ENCODE results near the gene SLC25A40. TPM values are rescaled to one million over a fixed set of nuclear protein-coding genes. Genes with fewer than 3 reads are reported as not detected.

The SLC25A40 gene
- total and polyA plus RNA-seq, 2 of the 13 experiments (the other 11 are each of a cell fraction or from before 2014, with no cell fraction given), result 12.9 to 13.6 TPM

GRCh38 chr7:87876869-87877234 is 692 bp upstream of the SLC25A40 start (continued):
- TF ChIP-seq, protein P1, sequence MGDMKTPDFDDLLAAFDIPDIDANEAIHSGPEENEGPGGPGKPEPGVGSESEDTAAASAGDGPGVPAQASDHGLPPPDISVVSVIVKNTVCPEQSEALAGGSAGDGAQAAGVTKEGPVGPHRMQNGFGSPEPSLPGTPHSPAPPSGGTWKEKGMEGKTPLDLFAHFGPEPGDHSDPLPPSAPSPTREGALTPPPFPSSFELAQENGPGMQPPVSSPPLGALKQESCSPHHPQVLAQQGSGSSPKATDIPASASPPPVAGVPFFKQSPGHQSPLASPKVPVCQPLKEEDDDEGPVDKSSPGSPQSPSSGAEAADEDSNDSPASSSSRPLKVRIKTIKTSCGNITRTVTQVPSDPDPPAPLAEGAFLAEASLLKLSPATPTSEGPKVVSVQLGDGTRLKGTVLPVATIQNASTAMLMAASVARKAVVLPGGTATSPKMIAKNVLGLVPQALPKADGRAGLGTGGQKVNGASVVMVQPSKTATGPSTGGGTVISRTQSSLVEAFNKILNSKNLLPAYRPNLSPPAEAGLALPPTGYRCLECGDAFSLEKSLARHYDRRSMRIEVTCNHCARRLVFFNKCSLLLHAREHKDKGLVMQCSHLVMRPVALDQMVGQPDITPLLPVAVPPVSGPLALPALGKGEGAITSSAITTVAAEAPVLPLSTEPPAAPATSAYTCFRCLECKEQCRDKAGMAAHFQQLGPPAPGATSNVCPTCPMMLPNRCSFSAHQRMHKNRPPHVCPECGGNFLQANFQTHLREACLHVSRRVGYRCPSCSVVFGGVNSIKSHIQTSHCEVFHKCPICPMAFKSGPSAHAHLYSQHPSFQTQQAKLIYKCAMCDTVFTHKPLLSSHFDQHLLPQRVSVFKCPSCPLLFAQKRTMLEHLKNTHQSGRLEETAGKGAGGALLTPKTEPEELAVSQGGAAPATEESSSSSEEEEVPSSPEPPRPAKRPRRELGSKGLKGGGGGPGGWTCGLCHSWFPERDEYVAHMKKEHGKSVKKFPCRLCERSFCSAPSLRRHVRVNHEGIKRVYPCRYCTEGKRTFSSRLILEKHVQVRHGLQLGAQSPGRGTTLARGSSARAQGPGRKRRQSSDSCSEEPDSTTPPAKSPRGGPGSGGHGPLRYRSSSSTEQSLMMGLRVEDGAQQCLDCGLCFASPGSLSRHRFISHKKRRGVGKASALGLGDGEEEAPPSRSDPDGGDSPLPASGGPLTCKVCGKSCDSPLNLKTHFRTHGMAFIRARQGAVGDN (CRISPR knock-in tag; IDR thresholded peaks at IDR 0.05), result peak; percentile 25; the same call in 1 of the 2 replicates
- TF ChIP-seq ZNF232 (CRISPR knock-in tag; IDR thresholded peaks at IDR 0.05; ENCODE audit: borderline replicate concordance), result peak; percentile 69; the same call in 1 of the 2 replicates
- no peak for TF ChIP-seq PAX8 (CRISPR knock-in tag; IDR thresholded peaks at IDR 0.05; ENCODE audit: borderline replicate concordance)
- TF ChIP-seq NFYC (CRISPR knock-in tag; IDR thresholded peaks at IDR 0.05), result 0 out of 2 replicates have a peak, but pooled peaks have one; percentile 9
- TF ChIP-seq ZNF773 (CRISPR knock-in tag; IDR thresholded peaks at IDR 0.05; ENCODE audit: borderline replicate concordance), result no peak
- TF ChIP-seq ZNF629 (CRISPR knock-in tag; conservative IDR thresholded peaks at IDR 0.05), result 0 out of 2 replicates have a peak, but pooled peaks have one; percentile 11
- no peak; the same call in 1 of the 2 replicates for TF ChIP-seq ETV6 (CRISPR knock-in tag; conservative IDR thresholded peaks at IDR 0.05)
- 0 out of 2 replicates have a peak, but pooled peaks have one; percentile 34 for TF ChIP-seq HIVEP1 (CRISPR knock-in tag; IDR thresholded peaks at IDR 0.05)
- TF ChIP-seq ZSCAN25 (CRISPR knock-in tag; IDR thresholded peaks at IDR 0.05), result no peak
- TF ChIP-seq KMT2B (CRISPR knock-in tag; IDR thresholded peaks at IDR 0.05), result peak; percentile 53; the same call in 1 of the 2 replicates
- no peak for TF ChIP-seq MAFF (IDR thresholded peaks at IDR 0.05; ENCODE audit: low read depth, low read length)
- no peak for TF ChIP-seq HMG20B (CRISPR knock-in tag; conservative IDR thresholded peaks at IDR 0.05)
- TF ChIP-seq SIN3B (IDR thresholded peaks at IDR 0.05; ENCODE audit: low read length), result peak; percentile 60; the same call in 1 of the 2 replicates
- TF ChIP-seq MLXIP (CRISPR knock-in tag; IDR thresholded peaks at IDR 0.05; ENCODE audit: borderline replicate concordance), result no peak
- TF ChIP-seq ASH2L (IDR thresholded peaks at IDR 0.05; ENCODE audit: insufficient read length, low read depth, low read length), result peak; percentile 74
- TF ChIP-seq ZNF891 (CRISPR knock-in tag; IDR thresholded peaks at IDR 0.05), result 0 out of 2 replicates have a peak, but pooled peaks have one; percentile 54
- TF ChIP-seq ZNF567 (CRISPR knock-in tag; IDR thresholded peaks at IDR 0.05; ENCODE audit: borderline replicate concordance), result no peak
- TF ChIP-seq ZNF34 (CRISPR knock-in tag; IDR thresholded peaks at IDR 0.05; ENCODE audit: borderline replicate concordance), result no peak
- 0 out of 2 replicates have a peak, but pooled peaks have one; percentile 18 for TF ChIP-seq NFKBIZ (CRISPR knock-in tag; IDR thresholded peaks at IDR 0.05)
- no peak for TF ChIP-seq MAZ (IDR thresholded peaks at IDR 0.05; ENCODE audit: borderline replicate concordance, low read depth, low read length)
- no peak for TF ChIP-seq MAZ (CRISPR knock-in tag; IDR thresholded peaks at IDR 0.05; ENCODE audit: low read depth)
- peak; percentile 37; the same call in 1 of the 2 replicates for TF ChIP-seq ZNF792 (CRISPR knock-in tag; IDR thresholded peaks at IDR 0.05)
- no peak for TF ChIP-seq ZKSCAN1 (IDR thresholded peaks at IDR 0.05; ENCODE audit: low read length)
- TF ChIP-seq ZNF354B (CRISPR knock-in tag; IDR thresholded peaks at IDR 0.05), result no peak
- TF ChIP-seq ZNF766 (CRISPR knock-in tag; IDR thresholded peaks at IDR 0.05; ENCODE audit: borderline replicate concordance), result no peak
- TF ChIP-seq KDM1A (CRISPR knock-in tag; IDR thresholded peaks at IDR 0.05), result no peak

All from HepG2 (cell line).